Lower leg skin (tissue), 4 donors: ENCODE data around the gene SCFD2. TPM values are rescaled to one million over a fixed set of nuclear protein-coding genes. Genes with fewer than 3 reads are reported as not detected.

Experiments used
- DNase-seq, 2 donors: peaks; one replicate each; pipeline ENCODE4 v3.0.0-alpha.2; 2019; ENCODE audit warnings: low spot score in 2 of 2
- H3K4me3 ChIP-seq: fragments of 200-600 bp; sonication (generic); 2 replicates; pipeline ENCODE4 v1.5.1; 2017; ENCODE audit warnings: mild to moderate bottlenecking, low read depth; ENCODE audit not compliant: poor library complexity, severe bottlenecking
- POLR2A ChIP-seq, 2 donors: fragments of 450-650 bp; IDR thresholded peaks; one replicate each; pipeline ENCODE4 v1.6.1; 2016 to 2017; ENCODE audit warnings: antibody characterized with exemption in 2 of 2, mild to moderate bottlenecking in 1 of 2, moderate library complexity in 1 of 2
- WGBS, 2 donors: methylation state at CpG; one replicate each; pipeline ENCODE4 v1.1.5; 2018; 5-methylcytosine and 5-hydroxymethylcytosine counted together
- intact Hi-C: fragments of 100-400 bp; cut with DNase I; formaldehyde crosslinking; loops from one replicate; pipeline ENCODE4 v1.15.0; 2023; ENCODE audit warnings: low total_unique reads
- total RNA-seq, 4 donors: library from RNA; depleted of rRNA; stranded (reverse); fragments of >200 nt; gene quantifications; one replicate each; pipeline ENCODE4 v1.1.0, GENCODE V29; 2016
- TF ChIP-seq, protein P1 (sequence below), 3 donors: fragments of 450-650 bp; IDR thresholded peaks; one replicate each; pipeline ENCODE4 v1.5.1; 2016; ENCODE audit warnings: antibody characterized with exemption in 3 of 3, mild to moderate bottlenecking in 3 of 3, moderate library complexity in 2 of 3

The SCFD2 gene
- total RNA-seq, 4 donors from 2014 or later, result 13.6 to 23.3 (median 19.0) TPM

DNA sequence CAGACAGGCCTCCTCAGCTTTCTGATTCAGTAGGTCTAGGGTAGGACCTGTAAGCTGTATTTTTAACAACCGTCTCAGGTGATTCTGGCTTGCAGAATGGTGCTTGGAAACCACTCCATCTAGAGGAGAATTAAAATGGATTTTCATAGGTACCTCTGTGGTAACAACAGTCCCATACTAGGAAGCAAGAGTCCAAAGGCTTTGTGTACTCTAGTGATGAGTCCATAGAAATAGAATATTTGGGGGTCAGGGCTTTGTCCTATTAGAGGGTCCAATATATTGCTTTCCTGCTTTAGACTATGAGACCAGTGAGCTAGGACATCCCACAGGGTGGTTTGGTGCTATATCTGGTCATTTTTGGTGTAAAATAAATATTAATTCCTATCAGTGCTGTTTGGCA lies 242.0 kb downstream of the SCFD2 start:
- 89 to 96% methylated on average over 1 of the region's 1 CpG for WGBS, 2 donors
- TF ChIP-seq POLR2A (IDR thresholded peaks at IDR 0.05), result no peak
- TF ChIP-seq, protein P1, sequence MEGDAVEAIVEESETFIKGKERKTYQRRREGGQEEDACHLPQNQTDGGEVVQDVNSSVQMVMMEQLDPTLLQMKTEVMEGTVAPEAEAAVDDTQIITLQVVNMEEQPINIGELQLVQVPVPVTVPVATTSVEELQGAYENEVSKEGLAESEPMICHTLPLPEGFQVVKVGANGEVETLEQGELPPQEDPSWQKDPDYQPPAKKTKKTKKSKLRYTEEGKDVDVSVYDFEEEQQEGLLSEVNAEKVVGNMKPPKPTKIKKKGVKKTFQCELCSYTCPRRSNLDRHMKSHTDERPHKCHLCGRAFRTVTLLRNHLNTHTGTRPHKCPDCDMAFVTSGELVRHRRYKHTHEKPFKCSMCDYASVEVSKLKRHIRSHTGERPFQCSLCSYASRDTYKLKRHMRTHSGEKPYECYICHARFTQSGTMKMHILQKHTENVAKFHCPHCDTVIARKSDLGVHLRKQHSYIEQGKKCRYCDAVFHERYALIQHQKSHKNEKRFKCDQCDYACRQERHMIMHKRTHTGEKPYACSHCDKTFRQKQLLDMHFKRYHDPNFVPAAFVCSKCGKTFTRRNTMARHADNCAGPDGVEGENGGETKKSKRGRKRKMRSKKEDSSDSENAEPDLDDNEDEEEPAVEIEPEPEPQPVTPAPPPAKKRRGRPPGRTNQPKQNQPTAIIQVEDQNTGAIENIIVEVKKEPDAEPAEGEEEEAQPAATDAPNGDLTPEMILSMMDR (IDR thresholded peaks at IDR 0.05), result no peak
- no peak overlapping the region for H3K4me3 ChIP-seq
- no peak for DNase-seq
- intact Hi-C loops, result no loop called here

DNA sequence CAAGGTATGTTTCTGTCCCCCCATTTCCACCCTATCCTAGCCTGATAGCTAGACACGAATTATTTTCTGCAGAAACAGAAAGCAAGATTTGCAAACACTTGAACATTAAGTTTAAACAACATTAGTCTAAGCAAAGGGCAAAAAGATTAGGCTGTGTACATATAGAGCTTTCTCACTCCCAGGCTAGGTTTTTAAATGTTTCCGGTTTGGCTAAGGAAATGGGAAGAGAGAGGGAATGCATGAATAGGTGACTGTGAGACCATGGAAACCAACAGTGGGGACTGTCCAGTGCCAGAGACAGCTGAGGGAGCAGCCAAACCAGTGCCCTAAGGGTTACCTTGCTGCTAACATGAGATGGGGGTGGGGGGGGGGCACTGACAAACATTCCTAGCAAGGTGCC lies 242.7 kb downstream of the SCFD2 start:
- H3K4me3 ChIP-seq, result no peak overlapping the region
- intact Hi-C loops, result no loop called here
- 94 to 96% methylated on average over 2 of the region's 2 CpGs for WGBS, 2 donors
- no peak for DNase-seq
- TF ChIP-seq, protein P1 (IDR thresholded peaks at IDR 0.05), result no peak

DNA sequence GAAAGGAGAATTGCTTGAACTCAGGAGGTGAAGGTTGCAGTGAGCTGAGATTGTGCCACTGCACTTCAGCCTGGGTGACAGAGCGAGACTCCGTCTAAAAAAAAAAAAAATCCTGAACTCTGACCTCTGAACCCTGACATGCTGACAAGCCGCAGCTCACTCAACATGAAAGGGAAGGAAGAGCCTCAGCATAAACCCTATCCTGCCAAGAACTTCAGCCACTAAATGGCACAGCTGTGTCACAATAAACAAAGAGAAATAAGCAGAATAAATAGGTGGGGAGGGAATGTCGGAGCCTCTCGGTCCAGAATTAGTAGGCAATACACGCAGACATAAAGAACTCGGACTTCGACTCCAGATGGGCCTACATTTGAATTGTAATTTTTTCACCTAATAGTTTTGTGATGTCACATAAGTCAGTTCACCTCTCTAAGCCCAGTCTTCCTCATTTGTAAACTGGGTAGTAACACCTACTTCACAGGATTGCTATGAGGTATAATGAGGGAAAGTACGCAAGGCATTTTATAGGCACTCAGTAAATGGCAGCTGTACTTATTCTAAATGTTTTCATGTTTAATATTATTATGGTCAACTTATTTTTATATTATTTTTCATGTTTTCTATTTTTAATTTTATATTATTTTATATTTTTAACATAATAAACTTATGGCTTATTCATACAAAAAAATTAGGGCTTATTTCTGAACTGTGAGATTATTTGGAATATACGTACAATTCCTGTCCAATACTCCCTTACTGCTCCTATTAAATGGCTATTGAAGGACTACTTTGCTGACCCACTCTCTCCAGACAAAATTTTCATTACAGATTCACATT lies 243.4 kb downstream of the SCFD2 start:
- no peak for TF ChIP-seq POLR2A (IDR thresholded peaks at IDR 0.05)
- TF ChIP-seq, protein P1 (IDR thresholded peaks at IDR 0.05), result no peak
- 82 to 84% methylated on average over 10 of the region's 10 CpGs for WGBS, 2 donors
- DNase-seq, result no peak
- intact Hi-C loops, result no loop called here
- H3K4me3 ChIP-seq, result no peak overlapping the region

DNA sequence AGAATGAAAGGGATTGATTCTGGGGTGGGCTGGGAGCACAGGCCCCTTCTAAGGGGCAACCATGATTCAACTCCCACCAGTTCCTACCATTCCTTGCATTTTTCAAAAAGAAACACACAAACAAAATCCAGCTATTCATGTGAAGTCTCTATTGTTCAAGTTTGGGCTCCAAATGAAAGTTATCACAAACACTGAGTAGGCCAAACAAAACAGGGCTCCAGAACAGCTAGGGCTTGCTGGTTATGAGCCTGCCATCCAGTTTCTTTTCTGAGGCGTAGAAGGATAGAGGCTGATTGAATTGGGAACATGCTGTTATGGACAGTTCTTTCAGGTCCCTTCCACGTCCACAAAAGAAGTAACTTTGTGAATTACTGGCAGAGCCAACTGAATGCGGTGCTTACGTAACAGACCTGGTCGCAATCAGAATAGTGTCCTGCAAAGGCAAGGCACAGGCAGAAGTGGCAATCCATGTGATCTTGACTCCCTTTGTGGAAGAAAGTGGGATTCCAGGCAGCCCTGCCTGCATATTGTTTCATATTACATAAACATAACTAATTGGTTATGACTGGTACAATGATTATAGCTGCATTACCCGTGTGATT lies 244.5 kb downstream of the SCFD2 start:
- no peak overlapping the region for H3K4me3 ChIP-seq
- WGBS, 2 donors, result 86 to 93% methylated on average over 6 of the region's 6 CpGs
- TF ChIP-seq, protein P1 (IDR thresholded peaks at IDR 0.05), result no peak
- no peak for TF ChIP-seq POLR2A (IDR thresholded peaks at IDR 0.05)
- intact Hi-C loops, result no loop called here
- no peak for DNase-seq

DNA sequence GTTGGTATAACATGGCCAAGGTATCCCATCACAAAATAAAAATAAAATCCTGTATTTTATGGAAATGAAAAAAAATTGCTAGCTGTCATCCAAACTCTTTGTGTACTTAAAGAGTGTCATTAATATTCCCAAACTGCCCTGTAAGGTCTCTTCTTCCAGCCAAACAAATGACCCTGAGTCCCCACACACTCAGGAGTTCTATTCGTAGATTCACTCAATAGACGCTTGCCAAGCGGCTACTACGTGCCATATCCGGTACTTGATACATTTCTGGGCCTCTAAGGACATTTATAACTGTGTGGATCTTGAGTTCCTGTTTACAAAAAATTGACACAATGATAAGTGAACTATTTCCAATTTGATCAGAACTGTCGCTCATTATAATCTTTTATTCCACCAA lies 245.1 kb downstream of the SCFD2 start:
- intact Hi-C loops, result no loop called here
- DNase-seq, result no peak
- TF ChIP-seq POLR2A (IDR thresholded peaks at IDR 0.05), result no peak
- TF ChIP-seq, protein P1 (IDR thresholded peaks at IDR 0.05), result no peak
- WGBS, 2 donors, result 77 to 81% methylated on average over 6 of the region's 6 CpGs
- H3K4me3 ChIP-seq, result no peak overlapping the region
